SU-DHL-6 (cell line): ENCODE measurements around the gene ARL6IP5.
A peak's percentile ranks its signal among the peaks of the same experiment; 100 is the strongest.

Experiments
- H2AFZ ChIP-seq: fragments of 200-600 bp; sonication (generic); 2 replicates; pipeline ENCODE4 v1.6.1; 2014; ENCODE audit warnings: low read depth, mild to moderate bottlenecking, moderate library complexity, mixed read lengths, antibody characterized with exemption, low read length; ENCODE audit not compliant: severe bottlenecking
- H3F3A ChIP-seq: fragments of 200-600 bp; shearing (Covaris generic); 2 replicates; pipeline ENCODE4 v1.6.0; 2016; ENCODE audit warnings: antibody characterized with exemption, mild to moderate bottlenecking; ENCODE audit not compliant: insufficient read depth
- H3K27ac ChIP-seq: fragments of 200-600 bp; sonication (generic); 2 replicates; pipeline ENCODE4 v1.5.1; 2016; ENCODE audit warnings: low read depth, mild to moderate bottlenecking, low read length, moderate library complexity, mixed read lengths
- H3K27me3 ChIP-seq: fragments of 200-600 bp; sonication (generic), shearing (Covaris generic); 2 replicates; pipeline ENCODE4 v1.6.0; 2014; ENCODE audit warnings: mild to moderate bottlenecking, low read length
- H3K36me3 ChIP-seq: fragments of 200-600 bp; sonication (generic); 2 replicates; pipeline ENCODE4 v1.6.1; 2014; ENCODE audit warnings: mild to moderate bottlenecking, low read length, mixed read lengths
- H3K4me2 ChIP-seq: fragments of 300-600, 200-600 bp; shearing (Covaris generic), sonication (generic); 2 replicates; pipeline ENCODE4 v1.6.0; 2014; ENCODE audit warnings: low read length, low read depth, mild to moderate bottlenecking; ENCODE audit not compliant: poor library complexity, severe bottlenecking
- H3K4me3 ChIP-seq: fragments of 200-600 bp; sonication (generic); 2 replicates; pipeline ENCODE4 v1.5.1; 2014; ENCODE audit warnings: antibody characterized with exemption, low read length, mild to moderate bottlenecking, mixed read lengths; ENCODE audit not compliant: insufficient read depth, poor library complexity, severe bottlenecking
- H3K79me2 ChIP-seq: fragments of 200-600 bp; sonication (generic); 2 replicates; pipeline ENCODE4 v1.6.1; 2014; ENCODE audit warnings: mild to moderate bottlenecking, low read length, moderate library complexity; ENCODE audit not compliant: insufficient read depth
- H3K9ac ChIP-seq: fragments of 200-600 bp; sonication (generic); 2 replicates; pipeline ENCODE4 v1.7.0; 2014; ENCODE audit warnings: mild to moderate bottlenecking, low read length
- H3K9me2 ChIP-seq: fragments of 200-600 bp; sonication (generic); replicated peaks from 2 replicates; pipeline ENCODE4 v1.6.1; 2014; ENCODE audit warnings: low read length; ENCODE audit not compliant: insufficient read depth
- H3K9me3 ChIP-seq: fragments of 200-600 bp; sonication (generic); 2 replicates; pipeline ENCODE4 v1.6.1; 2014; ENCODE audit warnings: low read length, mixed read lengths; ENCODE audit not compliant: insufficient read depth
- H4K20me1 ChIP-seq: fragments of 200-600 bp; sonication (generic); 2 replicates; pipeline ENCODE4 v1.6.1; 2014; ENCODE audit warnings: low read depth, mild to moderate bottlenecking, antibody characterized with exemption, low read length, moderate library complexity, mixed read lengths
- CTCF ChIP-seq: fragments of 200-600 bp; sonication (generic); IDR thresholded peaks from one replicate; pipeline ENCODE4 v1.5.1; 2017; ENCODE audit warnings: antibody characterized with exemption, mild to moderate bottlenecking, low read length, moderate library complexity; ENCODE audit not compliant: insufficient read depth, poor library complexity, severe bottlenecking
- EZH2phosphoT487 ChIP-seq: fragments of 200-600 bp; sonication (generic), shearing (Covaris generic); conservative IDR thresholded peaks from 2 replicates; pipeline ENCODE4 v1.6.1; 2018; ENCODE audit warnings: mild to moderate bottlenecking, antibody characterized with exemption, low read length, moderate library complexity, mixed read lengths

ARL6IP5 gene

GRCh38 chr3:69079269-69080159 is 5.2 kb upstream of the ARL6IP5 start:
- H2AFZ ChIP-seq: peak overlapping the region; percentile 19
- peak overlapping the region; percentile 78 for H3K4me3 ChIP-seq
- H3K79me2 ChIP-seq: peaks cover 52% of the 10 kb centered on the region
- H3K9me2 ChIP-seq: no peaks in the 10 kb centered on the region
- H3K4me2 ChIP-seq: peak overlapping the region; percentile 83
- H3K9me3 ChIP-seq: no peaks in the 10 kb centered on the region
- peaks cover 39% of the 10 kb centered on the region for H3F3A ChIP-seq
- H3K9ac ChIP-seq: peak overlapping the region; percentile 97
- no peaks in the 10 kb centered on the region; the same call in 1 of the 2 replicates for H3K36me3 ChIP-seq
- H4K20me1 ChIP-seq: no peaks in the 10 kb centered on the region
- no peak for TF ChIP-seq CTCF
- no peak for TF ChIP-seq EZH2phosphoT487
- H3K27ac ChIP-seq: peak overlapping the region; percentile 45
- H3K27me3 ChIP-seq: no peaks in the 10 kb centered on the region

GRCh38 chr3:69080233-69080920 is 4.4 kb upstream of the ARL6IP5 start, which contains the start of gene UBA3:
Gene UBA3 (minus strand): TSS chr3:69080365. CDS start chr3:69080353, 12 bp downstream.
- Histone ChIP-seq H3K27me3 (no peaks in the 10 kb centered on the region), H3K9me2 (no peaks in the 10 kb centered on the region), H3K9me3 (no peaks in the 10 kb centered on the region), H3K36me3 (no peaks in the 10 kb centered on the region; the same call in 1 of the 2 replicates), H3K9ac (peak within 1 kb of the TSS; percentile 97), H3F3A (peaks cover 40% of the 10 kb centered on the region), H3K27ac (peak within 1 kb of the TSS; percentile 92), H3K79me2 (peaks cover 51% of the 10 kb centered on the region), H3K4me2 (peak within 1 kb of the TSS; percentile 83), H3K4me3 (peak within 1 kb of the TSS; percentile 78), H2AFZ (peak within 1 kb of the TSS; percentile 59), H4K20me1 (no peaks in the 10 kb centered on the region)
- TF ChIP-seq EZH2phosphoT487: no peak
- no peak for TF ChIP-seq CTCF

GRCh38 chr3:69081583-69082262 is 3.0 kb upstream of the ARL6IP5 start:
- peaks cover 40% of the 10 kb centered on the region for H3F3A ChIP-seq
- H3K4me3 ChIP-seq: no peak overlapping the region
- no peaks in the 10 kb centered on the region for H4K20me1 ChIP-seq
- H3K79me2 ChIP-seq: peaks cover 53% of the 10 kb centered on the region
- H3K9me3 ChIP-seq: no peaks in the 10 kb centered on the region
- peak overlapping the region; percentile 92 for H3K27ac ChIP-seq
- no peaks in the 10 kb centered on the region for H3K27me3 ChIP-seq
- H3K4me2 ChIP-seq: peak overlapping the region; percentile 80
- H2AFZ ChIP-seq: peak overlapping the region; percentile 88
- H3K36me3 ChIP-seq: no peaks in the 10 kb centered on the region; the same call in 1 of the 2 replicates
- no peak for TF ChIP-seq CTCF
- TF ChIP-seq EZH2phosphoT487: no peak
- no peaks in the 10 kb centered on the region for H3K9me2 ChIP-seq
- H3K9ac ChIP-seq: peak overlapping the region; percentile 71
